GM11168 (cell line): ENCODE data around the gene BMF.

Experiments used
- in situ Hi-C: fragments of 300-500 bp; cut with MboI; formaldehyde crosslinking; loops from one replicate; pipeline ENCODE4 v1.12.0; 2022; ENCODE audit warnings: low sequenced_read_pairs; ENCODE audit not compliant: unreplicated experiment

The BMF gene

DNA sequence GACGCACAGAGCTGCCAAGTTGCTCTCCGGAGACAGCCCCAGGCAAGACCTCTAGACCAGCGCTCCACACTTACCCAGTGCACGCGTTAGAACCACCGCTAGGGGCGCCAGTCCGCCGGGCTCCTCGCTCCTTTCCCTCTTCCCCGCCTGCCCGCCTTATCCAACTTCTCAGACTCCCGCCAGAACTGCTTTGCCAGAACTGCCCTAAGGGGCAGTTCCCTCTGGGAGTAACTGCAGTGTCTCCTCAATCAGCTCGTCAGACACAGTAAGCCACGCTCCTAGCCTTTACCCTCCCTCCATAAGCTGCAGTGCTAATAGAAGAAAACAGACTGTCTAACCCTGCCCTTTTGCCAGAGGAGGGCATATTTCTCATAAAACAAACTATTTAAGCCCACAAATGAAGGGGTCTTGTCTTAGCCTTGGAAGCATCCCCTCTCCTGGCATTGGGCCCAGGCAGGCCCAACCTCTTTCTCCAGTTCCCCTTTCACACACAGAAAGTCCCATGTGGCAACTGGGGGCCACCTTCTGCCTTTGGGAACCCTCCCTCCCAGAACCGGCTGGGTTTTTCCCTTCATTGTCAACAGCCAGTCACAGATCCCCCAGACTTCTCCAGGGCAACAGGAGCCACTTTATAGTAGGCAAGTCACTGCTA is 3.7 kb downstream of the BMF start:
- in situ Hi-C loops = no loop called here

DNA sequence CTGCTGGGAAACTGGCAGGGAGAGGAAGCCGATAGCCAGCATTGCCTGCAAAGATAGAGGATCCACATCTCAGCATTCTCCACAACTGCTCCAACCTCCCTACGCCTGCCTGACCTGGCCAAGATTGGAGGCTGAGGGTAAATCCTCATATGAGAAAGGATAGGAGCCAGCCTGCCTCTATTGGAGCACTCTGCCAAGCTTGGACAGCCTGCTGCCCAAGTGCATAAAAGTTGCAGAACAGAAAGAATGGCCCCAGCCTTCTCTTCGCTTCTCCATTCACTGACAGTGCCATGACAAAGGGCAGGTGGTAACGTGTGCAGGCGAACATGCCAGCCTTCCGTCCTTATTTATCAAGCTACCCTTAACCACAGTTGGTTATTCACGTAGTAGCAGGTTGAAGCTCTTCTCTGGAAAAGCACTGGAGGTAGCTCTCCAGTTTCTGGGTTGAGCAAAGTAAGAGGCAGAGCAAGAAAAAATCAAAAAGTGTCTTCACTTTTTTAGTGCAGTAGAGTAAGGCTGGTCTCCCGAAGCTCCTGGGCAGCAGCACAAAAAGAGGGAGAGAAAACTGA is 4.3 kb downstream of the BMF start:
- in situ Hi-C loops = no loop called here

DNA sequence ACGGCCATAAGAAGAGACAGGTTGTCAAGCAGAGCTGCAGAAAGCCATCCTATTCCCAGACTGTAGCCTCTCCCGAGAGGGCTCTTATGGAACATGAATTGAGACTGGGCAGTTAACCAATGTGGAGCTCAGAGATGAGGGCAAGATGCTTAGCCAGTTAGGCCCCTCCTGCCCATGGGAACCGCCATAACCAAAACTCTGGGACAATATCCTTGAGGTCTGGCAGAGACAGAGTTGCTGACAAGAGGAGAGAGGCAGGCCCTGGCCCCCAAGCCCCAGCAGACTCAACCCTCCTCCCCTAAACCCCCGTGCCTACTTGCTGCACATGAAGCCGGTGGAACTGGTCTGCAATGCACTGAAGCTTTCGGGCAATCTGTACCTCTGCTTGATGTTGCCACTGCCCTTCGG is 4.8 kb downstream of the BMF start:
- in situ Hi-C loops = no loop called here

DNA sequence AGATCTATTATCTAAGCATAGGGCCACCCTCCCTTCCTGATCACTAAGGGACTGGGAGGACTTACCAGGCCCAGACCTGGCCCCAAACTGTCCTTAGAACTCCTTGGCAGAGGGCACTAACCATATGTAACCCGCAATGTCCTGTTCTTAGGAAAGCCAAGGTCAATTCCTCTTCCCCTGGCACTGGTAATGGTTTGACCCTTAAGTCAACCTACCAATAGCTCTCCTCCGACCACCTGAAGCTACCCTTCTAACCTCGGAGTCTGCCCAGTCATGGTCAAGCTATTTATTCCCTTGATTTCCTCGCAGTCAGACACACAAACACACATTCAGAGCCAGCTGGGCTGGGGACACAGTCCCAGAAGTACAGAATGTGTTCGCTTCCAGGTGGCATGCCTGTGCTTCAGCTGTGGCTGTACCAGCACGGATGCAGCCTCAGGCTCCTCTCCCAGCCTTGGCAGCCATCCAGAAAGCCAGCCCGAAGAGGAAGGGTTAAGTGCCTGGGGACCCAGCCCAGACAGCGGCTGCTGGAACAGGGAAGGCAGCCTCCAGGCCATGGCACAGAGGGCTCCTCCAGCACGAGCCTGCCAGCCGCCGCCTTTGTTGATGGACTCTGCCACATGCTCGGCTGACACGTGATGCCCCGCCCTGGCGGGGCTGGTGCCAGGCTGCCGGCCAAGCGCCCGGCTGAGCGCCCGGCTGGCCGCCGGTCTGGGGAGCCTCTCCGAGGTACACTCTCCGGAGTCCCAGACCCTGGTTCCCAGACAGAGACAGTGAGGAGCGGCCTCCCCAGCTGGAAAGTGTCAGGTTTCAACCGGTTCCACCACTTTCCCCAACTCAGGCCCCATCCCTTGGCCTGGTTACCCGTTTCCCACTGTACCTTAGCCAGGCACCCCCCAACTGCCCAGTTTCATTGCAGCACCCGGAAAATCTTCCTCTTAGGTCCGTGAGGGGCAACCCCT is 5.5 kb downstream of the BMF start:
- in situ Hi-C loops = no loop called here

DNA sequence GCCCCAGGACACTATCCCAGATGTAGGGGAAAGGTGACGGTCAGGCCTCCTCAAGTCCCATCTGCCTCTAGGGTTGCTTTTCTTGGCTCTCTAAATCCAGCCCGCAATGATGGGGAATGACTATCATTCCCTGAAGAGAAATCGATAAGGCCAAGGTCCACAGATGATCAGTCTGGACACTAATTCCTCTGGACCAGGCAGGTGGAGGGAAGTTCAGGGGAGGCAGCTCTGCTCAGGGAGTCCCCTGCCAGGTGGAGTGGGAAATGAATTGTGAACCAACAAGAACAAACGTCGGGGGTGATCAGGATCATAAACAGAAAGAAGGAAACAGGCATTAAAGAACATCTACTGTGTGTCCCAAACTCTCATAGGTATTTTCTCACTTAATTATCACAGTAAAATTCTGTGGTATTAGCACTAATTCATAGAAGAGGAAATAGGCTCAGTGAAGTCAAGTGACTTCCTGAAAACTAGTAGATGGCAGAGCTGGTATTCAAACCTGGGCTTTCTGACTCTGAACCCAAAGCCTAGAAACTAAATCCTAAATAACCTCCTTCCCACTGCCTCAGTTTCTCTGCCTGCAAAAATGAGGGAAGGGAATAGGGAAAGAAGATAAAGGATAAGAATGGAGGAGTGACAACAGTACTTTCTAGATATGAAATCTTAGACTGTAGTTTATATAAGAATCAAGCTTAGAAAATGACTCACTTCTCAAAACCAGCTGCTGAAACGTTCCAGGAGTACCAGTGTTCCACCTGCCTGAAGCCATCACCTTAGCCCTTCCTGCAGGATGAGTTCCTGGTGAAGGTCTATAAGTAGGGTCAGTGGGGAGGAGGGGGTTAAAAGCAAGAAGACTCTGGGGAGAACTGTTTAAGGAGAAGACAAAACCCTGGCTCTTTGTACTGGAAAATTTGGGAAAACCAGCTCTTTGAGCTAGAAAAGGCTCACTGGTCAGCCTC is 7.5 kb downstream of the BMF start:
- in situ Hi-C loops = no loop called here

DNA sequence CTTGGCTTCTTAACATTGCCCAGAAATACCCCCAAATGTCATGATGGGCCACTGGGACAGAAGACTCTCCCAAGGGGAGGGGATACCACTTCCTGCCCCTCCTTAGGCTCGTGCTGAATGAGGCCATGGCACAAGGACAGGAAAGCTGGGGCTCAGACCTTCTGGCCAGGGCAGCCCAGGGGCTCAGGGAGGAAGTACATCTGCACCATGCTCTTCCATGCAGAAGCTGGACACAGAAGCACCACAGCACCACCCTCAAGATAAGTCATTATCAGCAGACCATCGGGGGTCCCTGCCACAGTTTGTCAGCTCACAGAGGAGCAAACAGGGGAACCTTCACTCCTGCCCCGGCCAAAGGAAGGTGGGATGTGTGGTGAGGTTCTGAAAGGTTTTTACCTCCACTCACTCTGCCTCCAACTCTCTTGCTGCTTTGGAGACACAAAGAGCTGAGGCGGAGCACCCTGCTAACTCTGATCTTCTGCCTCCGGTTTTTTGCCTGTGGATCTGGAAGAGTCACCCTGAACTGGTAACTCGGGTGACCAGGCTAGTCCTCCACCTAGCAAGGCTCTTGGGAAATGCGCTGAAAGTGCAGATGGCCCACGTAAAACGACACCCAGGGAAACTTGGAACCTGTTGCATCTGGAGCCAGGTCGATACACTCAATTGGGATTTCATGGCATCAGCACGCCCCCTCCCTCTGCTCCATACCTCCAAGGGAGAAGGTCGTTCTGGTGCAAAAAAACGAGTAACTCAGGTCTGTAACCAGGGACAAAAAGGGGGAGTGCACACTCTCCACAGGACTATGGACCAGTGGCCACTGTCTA is 8.3 kb downstream of the BMF start:
- in situ Hi-C loops = no loop called here

DNA sequence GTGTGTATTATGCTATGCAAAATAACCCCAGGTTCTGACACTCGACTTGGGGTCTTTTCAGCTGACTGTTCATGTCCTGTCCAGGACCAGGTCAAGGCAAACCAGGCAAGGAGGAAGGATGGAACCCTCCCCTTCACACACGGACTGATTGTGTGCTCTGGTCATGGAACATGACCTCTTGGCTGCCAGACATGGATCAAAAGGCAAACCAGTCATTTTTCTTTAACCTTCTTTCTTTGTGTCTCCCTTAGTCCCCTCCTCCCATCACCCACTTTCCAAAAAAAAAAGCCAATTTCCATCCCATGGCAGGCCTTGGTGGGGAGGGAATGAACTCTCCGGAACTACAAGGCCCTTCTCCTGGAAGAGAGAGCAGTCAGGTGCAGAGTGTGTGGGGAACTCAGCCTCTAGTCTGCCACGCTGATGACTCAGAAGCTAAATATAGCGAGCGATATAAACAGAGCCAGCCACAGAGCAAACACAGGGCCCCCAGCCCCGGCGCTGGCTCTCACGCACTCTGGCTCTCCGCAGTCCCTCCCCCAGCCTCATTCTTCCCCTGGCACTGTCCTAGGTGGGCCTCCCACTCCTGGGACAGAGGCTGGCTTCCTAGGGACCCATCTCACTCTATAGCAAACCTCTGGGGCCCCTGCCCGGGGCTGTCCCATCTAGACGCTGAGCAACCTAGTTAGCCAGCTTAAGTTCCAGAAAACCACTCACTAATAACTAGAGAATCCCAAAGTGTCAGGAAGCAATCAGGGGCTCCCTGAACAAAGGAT is 10.0 kb downstream of the BMF start:
- in situ Hi-C loops = no loop called here

DNA sequence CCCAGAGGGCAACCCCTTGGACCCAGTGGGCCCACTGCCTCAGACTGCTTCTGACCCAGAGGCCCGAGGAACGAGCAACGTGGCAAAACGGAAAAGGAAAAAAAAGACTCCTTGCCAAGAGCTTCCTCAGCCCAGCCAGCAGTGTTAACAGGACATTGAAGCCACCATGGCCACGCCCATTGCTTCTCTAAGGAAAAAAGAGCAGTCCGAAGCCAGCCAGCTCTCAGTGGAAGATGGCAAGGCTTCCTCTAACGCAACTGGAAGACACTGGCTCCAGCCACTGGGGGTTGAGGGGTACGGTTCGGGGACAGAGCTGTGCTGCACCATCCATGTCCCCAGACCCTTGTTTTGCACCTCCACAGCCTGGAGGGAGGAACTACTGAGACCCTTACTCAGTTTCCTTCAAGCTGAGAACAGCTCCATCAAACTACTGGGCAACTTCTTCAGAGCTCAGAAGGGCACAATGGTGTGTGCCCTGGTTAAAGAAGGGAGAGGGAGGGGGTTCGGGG is 10.7 kb downstream of the BMF start:
- in situ Hi-C loops = no loop called here

DNA sequence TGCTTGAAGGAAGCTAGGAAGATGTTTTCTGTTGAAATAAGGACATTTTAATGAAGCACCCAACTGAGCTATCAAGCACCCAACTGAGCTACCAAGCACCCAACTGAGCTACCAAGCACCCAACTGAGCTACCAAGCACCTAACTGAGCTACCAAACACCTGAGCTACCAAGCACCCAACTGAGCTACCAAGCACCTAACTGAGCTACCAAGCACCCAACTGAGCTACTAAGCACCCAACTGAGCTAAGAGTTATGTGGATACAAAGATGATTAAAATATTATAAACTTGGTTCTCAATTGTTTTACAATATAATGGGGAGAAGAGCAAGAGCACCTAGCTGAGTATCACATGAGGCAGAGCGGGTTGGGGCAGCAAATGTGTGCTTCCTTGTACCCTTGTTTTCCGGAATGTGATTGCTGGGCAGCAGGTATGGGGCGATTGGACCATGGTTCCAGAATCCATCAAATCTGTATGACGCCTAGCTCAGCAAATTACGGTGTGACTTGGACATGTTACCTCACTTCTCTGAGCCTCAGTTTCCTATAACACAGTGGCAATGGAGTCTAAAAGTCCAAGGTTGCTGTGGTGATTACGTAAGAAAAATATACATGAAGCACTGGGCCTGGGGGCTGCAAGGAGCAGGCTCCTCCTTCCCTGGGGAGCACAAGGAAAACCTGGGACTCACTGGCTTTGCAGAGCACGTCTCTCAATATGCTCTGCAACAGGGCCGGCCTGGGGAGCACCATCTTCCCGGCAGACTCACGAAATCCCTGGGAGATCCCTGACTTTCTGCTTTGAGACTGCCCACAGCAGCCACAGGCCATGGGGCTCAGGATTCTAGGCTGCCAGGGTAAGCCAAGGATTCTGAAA is 11.3 kb downstream of the BMF start:
- in situ Hi-C loops = no loop called here

DNA sequence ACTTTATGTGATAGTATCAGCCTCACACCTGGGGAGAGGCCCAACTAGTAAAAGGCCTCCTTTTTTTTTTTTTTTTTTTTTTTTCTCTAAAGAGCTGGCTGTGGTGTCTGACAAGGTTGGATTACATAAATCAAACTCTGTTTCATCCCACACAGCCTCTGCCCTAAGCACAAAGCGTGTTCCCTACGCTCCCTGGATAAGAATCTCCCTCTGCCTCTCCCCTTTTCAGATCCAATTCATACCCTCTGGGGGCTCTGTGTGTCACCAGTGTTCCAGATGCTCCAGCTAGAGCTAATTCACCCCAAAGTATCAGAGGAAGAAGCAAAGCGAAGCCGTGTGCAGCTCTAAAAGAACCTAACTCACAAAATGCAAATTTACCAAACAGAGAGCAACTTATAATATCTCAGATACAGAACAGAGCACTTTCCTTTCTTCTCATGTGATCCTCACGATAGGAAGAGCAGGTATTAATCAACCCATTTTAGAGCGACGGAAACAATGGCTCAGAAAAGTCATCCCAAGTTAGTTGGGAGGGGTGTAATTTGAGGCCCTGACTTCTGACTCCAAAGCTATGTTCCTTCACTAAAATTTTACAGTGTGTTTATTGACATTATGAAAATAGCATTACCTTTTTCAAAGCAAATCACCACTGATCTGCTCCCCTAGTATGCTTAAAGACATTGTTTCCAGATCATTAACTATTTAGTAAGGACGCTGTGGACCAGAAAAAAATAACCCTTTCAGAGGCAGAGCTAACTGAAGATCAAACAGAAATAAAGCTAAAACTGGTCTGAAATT is 12.4 kb downstream of the BMF start:
- in situ Hi-C loops = no loop called here

DNA sequence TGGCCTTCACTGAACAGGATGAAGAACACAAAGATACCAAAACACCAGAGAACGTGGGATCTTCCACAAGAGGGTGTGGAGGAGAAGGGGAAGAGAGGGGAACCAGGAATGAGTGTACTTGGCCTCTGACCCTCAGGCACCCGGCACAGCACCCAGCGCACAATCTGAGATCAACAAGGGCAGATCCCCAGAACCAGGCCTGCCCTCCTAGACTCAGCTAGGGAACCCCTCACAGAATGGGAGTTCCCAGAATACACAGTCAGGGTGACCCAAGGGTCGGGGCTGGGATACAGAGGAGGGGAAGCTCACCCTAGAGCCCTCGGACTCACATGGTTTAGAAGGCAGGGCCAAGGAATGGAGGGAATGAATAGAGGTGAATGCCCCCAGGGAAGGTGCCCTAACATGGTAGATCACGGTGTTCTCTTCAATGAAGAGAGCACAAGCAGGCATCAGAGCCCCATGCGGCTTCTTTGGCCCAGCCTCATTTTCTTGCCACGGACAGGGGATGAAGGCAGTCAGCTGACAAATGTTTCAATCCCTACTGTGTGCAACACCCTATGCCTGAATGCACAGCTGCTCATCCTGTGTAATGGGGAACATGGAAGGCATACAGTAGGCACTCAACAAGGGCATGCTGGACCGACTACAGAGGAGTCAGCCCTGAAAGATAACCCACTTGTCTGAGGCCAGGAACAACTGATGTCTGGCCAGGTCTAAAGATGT is 13.1 kb downstream of the BMF start:
- in situ Hi-C loops = no loop called here

DNA sequence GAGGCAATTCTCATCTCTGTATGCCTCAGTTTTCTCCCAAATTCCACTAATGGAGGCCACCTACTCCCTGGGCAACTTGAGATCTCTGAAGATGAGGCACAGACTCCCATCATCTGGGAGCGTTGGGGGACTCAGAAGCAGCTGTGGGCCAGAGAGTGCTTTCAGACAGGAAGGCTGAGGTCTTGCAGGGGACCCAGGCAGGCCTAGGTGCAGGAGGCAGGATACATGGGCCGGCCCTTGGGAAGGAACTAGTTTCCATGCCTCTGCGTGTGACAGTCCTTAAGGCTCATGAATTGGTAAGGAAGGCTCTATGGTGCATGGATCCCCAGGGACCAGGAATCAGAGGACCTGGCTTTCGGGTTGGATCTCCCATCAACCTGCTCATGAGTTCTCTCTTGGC is 14.5 kb downstream of the BMF start:
- in situ Hi-C loops = loop anchor here (5.0 kb wide), 1 partner anchor 37 kb away; no protein-coding TSS in a partner anchor

DNA sequence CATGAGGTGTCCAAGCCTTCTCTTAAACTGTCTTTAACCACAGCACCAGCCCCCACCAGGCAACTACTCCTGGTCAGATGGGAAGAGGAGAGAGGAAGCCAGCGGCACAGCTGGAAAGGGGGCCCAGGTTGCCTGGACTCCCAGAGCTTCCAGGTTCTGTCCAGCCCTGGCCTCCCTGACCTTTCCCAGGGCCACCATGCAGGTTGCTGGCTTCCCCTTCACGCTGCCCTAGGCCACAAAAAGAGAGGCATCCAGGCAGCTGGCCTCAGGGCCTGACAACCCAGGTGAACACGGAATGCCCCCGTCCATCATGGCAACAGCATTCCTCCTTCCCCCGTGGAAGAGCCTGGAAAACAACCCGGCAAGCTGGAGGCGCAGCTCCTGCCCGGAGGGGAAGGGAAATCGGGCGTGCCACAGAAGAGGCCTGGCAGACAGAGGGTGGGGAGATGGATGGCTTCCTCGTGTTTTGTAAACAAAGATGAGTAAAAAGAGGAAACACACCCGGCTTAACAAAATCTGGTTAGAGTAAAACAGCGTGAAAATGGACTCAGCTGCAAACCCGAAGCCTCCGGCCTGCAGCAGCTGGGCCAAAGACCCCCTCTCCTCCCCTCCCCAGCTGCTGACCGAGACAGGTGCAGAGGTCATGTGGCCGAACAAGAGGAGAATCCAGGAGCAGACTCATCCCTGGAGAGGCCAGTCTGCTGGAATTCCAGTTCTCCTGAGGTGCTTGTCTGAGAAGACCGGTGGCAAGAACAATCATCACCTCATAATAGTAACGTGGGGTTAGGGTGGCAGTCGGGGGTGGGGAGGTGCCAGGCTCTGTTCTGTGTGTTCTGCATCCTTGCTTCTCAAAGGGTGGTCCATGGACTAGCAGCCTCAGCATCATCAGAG is 15.5 kb downstream of the BMF start:
- in situ Hi-C loops = loop anchor here (5.0 kb wide), 1 partner anchor 36 kb away; no protein-coding TSS in a partner anchor

DNA sequence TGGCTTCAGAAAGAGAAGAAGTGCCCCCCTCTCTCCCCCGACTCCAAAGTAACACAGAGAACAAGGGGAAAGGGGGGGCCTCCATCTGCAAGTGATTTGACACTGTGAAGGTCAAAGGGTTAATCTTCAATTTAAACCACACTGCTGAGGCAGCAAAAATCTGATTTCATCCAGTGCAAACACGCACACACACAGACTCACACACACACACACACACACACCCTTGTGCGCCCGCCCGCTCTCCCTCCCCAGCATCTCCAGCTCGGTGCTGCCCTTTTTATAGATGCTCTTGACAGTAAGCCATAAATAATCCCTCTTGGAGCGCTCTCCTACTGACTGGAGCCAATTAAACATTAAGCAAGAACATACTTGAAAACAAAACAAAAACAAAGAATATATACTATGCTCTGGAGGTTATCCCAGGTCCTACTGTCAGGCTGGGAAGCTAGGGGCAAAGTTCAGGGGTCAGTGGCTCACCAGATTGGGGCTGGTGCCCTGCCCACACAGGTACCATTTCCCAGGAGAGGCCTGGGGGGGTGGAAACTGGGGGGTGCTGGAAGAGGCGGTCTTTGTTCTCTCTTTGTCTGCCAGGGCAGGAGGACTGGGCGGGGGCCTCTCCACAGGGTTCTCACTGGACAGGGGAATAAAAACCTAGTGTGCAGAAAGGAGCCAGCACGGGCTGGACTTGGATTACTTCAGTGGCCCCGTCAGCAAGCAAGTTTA is 16.3 kb downstream of the BMF start:
- in situ Hi-C loops = loop anchor here (5.0 kb wide), 1 partner anchor 35 kb away; no protein-coding TSS in a partner anchor
